Fibroblast of lung (primary cell): Measurements from ENCODE around the gene LIMS1. TPM values are rescaled to one million over a fixed set of nuclear protein-coding genes. Genes with fewer than 3 reads are reported as not detected.
"Not testable (repeated sequence)": the region's sequence is repeated elsewhere in the genome, so short reads cannot be mapped to it uniquely, and the experiment has no call there.

Source experiments
- DNase-seq, 2 donors: peaks; one replicate each; pipeline versions ENCODE4 v3.0.0 to v3.0.0-alpha.2; 2010; ENCODE audit warnings: low read depth in 2 of 2
- H2AFZ ChIP-seq: 2 replicates; pipeline ENCODE4 v1.5.1; 2012; ENCODE audit warnings: low read length, control low read depth, inconsistent platforms
- H3K27ac ChIP-seq: 2 replicates; pipeline ENCODE4 v1.5.1; 2011; ENCODE audit warnings: low read length, control low read depth; ENCODE audit not compliant: insufficient read depth
- H3K27me3 ChIP-seq: 2 replicates; pipeline ENCODE4 v1.5.1; 2011; ENCODE audit warnings: mild to moderate bottlenecking, low read length; ENCODE audit not compliant: control insufficient read depth, insufficient read depth
- H3K36me3 ChIP-seq: 2 replicates; pipeline ENCODE4 v1.5.1; 2011; ENCODE audit warnings: low read length; ENCODE audit not compliant: control insufficient read depth, insufficient read depth
- H3K4me1 ChIP-seq: 2 replicates; pipeline ENCODE4 v1.5.1; 2011; ENCODE audit warnings: low read length; ENCODE audit not compliant: control insufficient read depth, insufficient read depth; ENCODE audit errors: extremely low read depth
- H3K4me2 ChIP-seq: 2 replicates; pipeline ENCODE4 v1.5.1; 2011; ENCODE audit warnings: low read length, control low read depth; ENCODE audit not compliant: insufficient read depth; ENCODE audit errors: extremely low read depth
- H3K4me3 ChIP-seq, 4 experiments: fragments of 200-600 bp in 1 of 4; sonication (generic) in 1 of 4; replicated peaks in 1 of 4; 2 replicates each; pipeline ENCODE4 v1.5.1; 2011 to 2016; ENCODE audit warnings: low read length in 4 of 4, low read depth in 3 of 4, mild to moderate bottlenecking in 3 of 4, control low read depth in 2 of 4, inconsistent platforms in 1 of 4, mixed read lengths in 1 of 4; ENCODE audit not compliant: insufficient read depth in 1 of 4; ENCODE audit errors: control extremely low read depth in 1 of 4
- H3K79me2 ChIP-seq: 2 replicates; pipeline ENCODE4 v1.5.1; 2012; ENCODE audit warnings: mild to moderate bottlenecking, low read length, inconsistent platforms; ENCODE audit not compliant: control insufficient read depth, insufficient read depth
- H3K9ac ChIP-seq: 2 replicates; pipeline ENCODE4 v1.5.1; 2011; ENCODE audit warnings: mild to moderate bottlenecking, low read length, control low read depth; ENCODE audit not compliant: insufficient read depth
- H3K9me3 ChIP-seq: 2 replicates; pipeline ENCODE4 v1.5.1; 2012; ENCODE audit warnings: low read depth, low read length; ENCODE audit not compliant: control insufficient read depth, insufficient read depth
- H4K20me1 ChIP-seq: 2 replicates; pipeline ENCODE4 v1.5.1; 2011; ENCODE audit warnings: low read length; ENCODE audit not compliant: control insufficient read depth, insufficient read depth; ENCODE audit errors: extremely low read depth
- EZH2 ChIP-seq: IDR thresholded peaks from 2 replicates; pipeline ENCODE4 v1.5.1; 2012; ENCODE audit warnings: low read length, control low read depth, mild to moderate bottlenecking; ENCODE audit errors: missing control alignments
- polyA plus RNA-seq, 2 donors: library from polyadenylated mRNA; depleted of rRNA in 1 of 2; stranded (reverse) in 1 of 2; unstranded in 1 of 2; fragments of >200 nt; gene quantifications; 2 replicates each; pipeline ENCODE4 v1.2.1, GENCODE V29; 2011 to 2012; ENCODE audit warnings: missing spikeins in 1 of 2
- total RNA-seq: library from RNA; depleted of rRNA; stranded (reverse); fragments of >200 nt; gene quantifications from 2 replicates; pipeline ENCODE4 v1.2.1, GENCODE V29; 2014
- TF ChIP-seq, protein P1 (sequence below), 2 donors: IDR thresholded peaks in 1 of 2; conservative IDR thresholded peaks in 1 of 2; 1 replicate in 1 of 2; 2 replicates in 1 of 2; pipeline ENCODE4 v1.5.1; 2011 to 2012; ENCODE audit warnings: low read length in 2 of 2, control low read depth in 1 of 2, inconsistent platforms in 1 of 2, low read depth in 1 of 2, mild to moderate bottlenecking in 1 of 2

Gene LIMS1
- total and polyA plus RNA-seq, 2 donors (not counting 1 experiment from before 2014, with no cell fraction given), result 52.7 to 108 TPM

DNA sequence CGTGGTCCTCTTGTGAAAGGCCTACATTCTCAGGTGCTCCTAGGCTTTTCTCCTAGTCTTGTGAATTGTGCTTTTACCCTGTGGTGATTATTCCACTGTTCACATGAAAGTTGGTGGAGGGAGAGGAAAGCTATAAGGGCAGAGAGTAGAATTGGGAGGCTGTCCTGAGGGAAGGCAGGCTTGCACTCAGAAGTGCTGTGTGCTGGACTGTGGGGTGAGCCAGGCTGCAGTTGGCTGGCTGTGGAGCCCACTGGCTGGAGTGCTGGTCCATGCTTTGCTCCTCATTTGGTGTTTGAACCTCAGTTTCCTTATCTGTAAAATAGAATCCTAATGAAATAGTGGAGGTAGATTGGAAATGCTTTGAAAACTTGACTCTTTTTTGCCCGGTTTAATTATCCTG lies 21.3 kb downstream of the LIMS1 start:
- Histone ChIP-seq H3K36me3 (no peaks in the 10 kb centered on the region), H3K27me3 (no peaks in the 10 kb centered on the region), H3K4me1 (peaks cover 10% of the 10 kb centered on the region), H3K9ac (no peak overlapping the region), H3K27ac (no peak overlapping the region), H3K4me2 (no peak overlapping the region), H4K20me1 (no peaks in the 10 kb centered on the region), H3K9me3 (no peaks in the 10 kb centered on the region), H2AFZ (no peak overlapping the region), H3K4me3 (no peak overlapping the region), H3K79me2 (peaks cover 35% of the 10 kb centered on the region)
- no peak for TF ChIP-seq EZH2
- TF ChIP-seq, protein P1, sequence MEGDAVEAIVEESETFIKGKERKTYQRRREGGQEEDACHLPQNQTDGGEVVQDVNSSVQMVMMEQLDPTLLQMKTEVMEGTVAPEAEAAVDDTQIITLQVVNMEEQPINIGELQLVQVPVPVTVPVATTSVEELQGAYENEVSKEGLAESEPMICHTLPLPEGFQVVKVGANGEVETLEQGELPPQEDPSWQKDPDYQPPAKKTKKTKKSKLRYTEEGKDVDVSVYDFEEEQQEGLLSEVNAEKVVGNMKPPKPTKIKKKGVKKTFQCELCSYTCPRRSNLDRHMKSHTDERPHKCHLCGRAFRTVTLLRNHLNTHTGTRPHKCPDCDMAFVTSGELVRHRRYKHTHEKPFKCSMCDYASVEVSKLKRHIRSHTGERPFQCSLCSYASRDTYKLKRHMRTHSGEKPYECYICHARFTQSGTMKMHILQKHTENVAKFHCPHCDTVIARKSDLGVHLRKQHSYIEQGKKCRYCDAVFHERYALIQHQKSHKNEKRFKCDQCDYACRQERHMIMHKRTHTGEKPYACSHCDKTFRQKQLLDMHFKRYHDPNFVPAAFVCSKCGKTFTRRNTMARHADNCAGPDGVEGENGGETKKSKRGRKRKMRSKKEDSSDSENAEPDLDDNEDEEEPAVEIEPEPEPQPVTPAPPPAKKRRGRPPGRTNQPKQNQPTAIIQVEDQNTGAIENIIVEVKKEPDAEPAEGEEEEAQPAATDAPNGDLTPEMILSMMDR (conservative IDR thresholded peaks at IDR 0.05 in 1 of 2, IDR thresholded peaks at IDR 0.05 in 1 of 2; ENCODE audit: low read depth in 1 of 2, low read length in 2 of 2), result no peak
- DNase-seq, result no peak

DNA sequence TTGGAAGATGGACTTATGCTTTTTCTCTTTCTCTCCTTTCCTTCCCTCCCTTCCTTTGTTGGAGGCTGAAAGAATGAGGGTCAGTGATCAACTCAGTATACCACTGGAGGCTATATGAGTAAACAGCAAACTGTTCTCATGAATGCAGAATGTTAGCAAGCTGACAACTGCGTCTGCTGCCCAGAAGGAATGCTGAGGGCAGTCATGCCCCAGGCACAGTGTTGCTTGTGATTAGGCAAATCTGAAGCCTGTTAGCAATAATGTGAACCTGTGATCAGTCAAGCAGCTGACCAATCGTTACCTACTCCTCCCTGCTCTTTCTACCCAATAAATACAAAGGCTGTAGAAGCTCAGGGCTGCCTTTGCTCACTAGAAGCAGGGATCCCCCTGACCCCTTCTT lies 22.3 kb downstream of the LIMS1 start:
- not testable (repeated sequence) for H3K9ac ChIP-seq, H3K9me3 ChIP-seq, H3K4me1 ChIP-seq, H3K4me3 ChIP-seq, H4K20me1 ChIP-seq, H3K36me3 ChIP-seq, H3K27me3 ChIP-seq, H3K4me2 ChIP-seq, H2AFZ ChIP-seq, H3K27ac ChIP-seq
- peak in 1 of 2 donors; percentile 36 for DNase-seq
- H3K79me2 ChIP-seq, result peaks cover 32% of the 10 kb centered on the region

DNA sequence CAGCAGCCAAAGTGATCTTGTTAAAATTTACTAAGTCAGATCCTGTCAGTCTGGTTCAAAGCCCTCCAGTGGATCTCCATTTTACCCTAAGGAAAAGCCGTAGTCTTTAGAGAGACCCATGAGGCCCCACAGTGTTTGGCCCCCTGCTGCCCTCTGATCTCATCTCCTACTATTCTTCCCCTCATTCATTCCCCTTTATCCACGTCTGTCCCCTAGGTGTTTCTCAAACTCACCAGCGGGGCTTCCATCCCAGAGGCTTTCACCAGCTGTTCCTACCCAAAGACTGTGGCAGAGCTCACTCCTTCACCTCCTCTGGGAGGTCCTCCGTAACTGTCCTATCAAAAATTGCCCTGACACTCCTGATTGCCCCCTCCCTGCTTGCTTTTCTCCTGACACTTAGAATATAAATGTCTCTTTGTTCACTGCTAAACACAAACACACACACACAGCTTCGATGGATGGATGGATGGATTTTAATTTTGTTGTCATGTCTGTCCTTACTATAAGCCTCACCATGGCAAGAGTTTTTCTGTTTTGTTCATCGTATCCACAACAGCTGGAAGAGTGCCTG lies 26.1 kb downstream of the LIMS1 start:
- Histone ChIP-seq H3K4me1 (no peaks in the 10 kb centered on the region), H4K20me1 (no peaks in the 10 kb centered on the region), H3K36me3 (no peaks in the 10 kb centered on the region), H3K79me2 (peaks cover 19% of the 10 kb centered on the region), H2AFZ (no peak overlapping the region), H3K9me3 (no peaks in the 10 kb centered on the region), H3K9ac (no peak overlapping the region), H3K27ac (no peak overlapping the region), H3K4me2 (no peak overlapping the region), H3K27me3 (no peaks in the 10 kb centered on the region), H3K4me3 (no peak overlapping the region)
- no peak for DNase-seq
- TF ChIP-seq, protein P1 (conservative IDR thresholded peaks at IDR 0.05 in 1 of 2, IDR thresholded peaks at IDR 0.05 in 1 of 2; ENCODE audit: low read depth in 1 of 2, low read length in 2 of 2), result no peak
- no peak for TF ChIP-seq EZH2
